NCI-H128 (cell line): ENCODE measurements around the gene ALOX5.
"Not testable (repeated sequence)": the region's sequence is repeated elsewhere in the genome, so short reads cannot be mapped to it uniquely, and the experiment has no call there.

Experiments used
- DNase-seq: peaks from one replicate; lab custom pipeline; 2025; ENCODE audit not compliant: unreplicated experiment; lab: John Stamatoyannopoulos, UW

The ALOX5 gene

GRCh38 chr10:45404087-45404769 lies 30.2 kb downstream of the ALOX5 start:
- no peak for DNase-seq

- no peak for DNase-seq
These were observed 30.7 kb downstream of the ALOX5 start for GRCh38 chr10:45404770-45405120.

- DNase-seq: no peak
These were observed 33.5 kb downstream of the ALOX5 start for GRCh38 chr10:45407542-45407941.

- DNase-seq: no peak
These were observed 34.7 kb downstream of the ALOX5 start for GRCh38 chr10:45408421-45409319.

GRCh38 chr10:45409347-45409746 lies 35.3 kb downstream of the ALOX5 start:
- not testable (repeated sequence) for DNase-seq

- no peak for DNase-seq
These were observed 35.8 kb downstream of the ALOX5 start for GRCh38 chr10:45409782-45410181.

GRCh38 chr10:45410489-45410806 lies 36.4 kb downstream of the ALOX5 start:
- no peak for DNase-seq

- no peak for DNase-seq
These were observed 37.0 kb downstream of the ALOX5 start for GRCh38 chr10:45410807-45411606.

GRCh38 chr10:45411607-45411940 lies 37.6 kb downstream of the ALOX5 start:
- DNase-seq: no peak

GRCh38 chr10:45415062-45415461 lies 41.0 kb downstream of the ALOX5 start:
- not testable (repeated sequence) for DNase-seq

GRCh38 chr10:45416603-45417002 lies 42.6 kb downstream of the ALOX5 start:
- DNase-seq: no peak

GRCh38 chr10:45417746-45418145 lies 43.7 kb downstream of the ALOX5 start:
- DNase-seq: no peak

- no peak for DNase-seq
These were observed 44.4 kb downstream of the ALOX5 start for GRCh38 chr10:45418417-45418848.

GRCh38 chr10:45418849-45419675 lies 45.0 kb downstream of the ALOX5 start:
- no peak for DNase-seq

GRCh38 chr10:45419676-45420025 lies 45.6 kb downstream of the ALOX5 start:
- DNase-seq: no peak

- no peak for DNase-seq
These were observed 46.6 kb downstream of the ALOX5 start for GRCh38 chr10:45420453-45421192.

- no peak for DNase-seq
These were observed 47.4 kb downstream of the ALOX5 start for GRCh38 chr10:45421221-45422097.

GRCh38 chr10:45422207-45422865 lies 48.3 kb downstream of the ALOX5 start:
- DNase-seq: no peak
